HepG2 (cell line): ENCODE measurements around the gene C1QL4. TPM values are rescaled to one million over a fixed set of nuclear protein-coding genes. Genes with fewer than 3 reads are reported as not detected.

ENCODE experiments used
- HIC2 ChIP-seq: sonication (generic); formaldehyde crosslinking; IDR thresholded peaks from 2 replicates; pipeline ENCODE4 v1.9.0; 2022; ENCODE audit warnings: low read depth, missing genetic modification reagents
- HNRNPK ChIP-seq: fragments of 200-400 bp; formaldehyde crosslinking; IDR thresholded peaks from 2 replicates; pipeline ENCODE4 v1.6.1; 2018; ENCODE audit warnings: low read length, low read depth, moderate library complexity, mild to moderate bottlenecking; ENCODE audit not compliant: poor library complexity, severe bottlenecking
- IRF9 ChIP-seq: sonication (generic); formaldehyde crosslinking; IDR thresholded peaks from 2 replicates; pipeline ENCODE4 v1.8.0; 2022; ENCODE audit warnings: missing genetic modification reagents, mild to moderate bottlenecking, borderline replicate concordance
- KAT8 ChIP-seq: IDR thresholded peaks from 2 replicates; pipeline ENCODE4 v1.6.1; 2016; ENCODE audit warnings: missing genetic modification reagents, missing compliant biosample characterization
- MLXIP ChIP-seq: sonication (generic); formaldehyde crosslinking; IDR thresholded peaks from 2 replicates; pipeline ENCODE4 v1.9.0; 2021; ENCODE audit warnings: missing genetic modification reagents, borderline replicate concordance
- NFAT5 ChIP-seq: sonication (generic); formaldehyde crosslinking; IDR thresholded peaks from 2 replicates; pipeline ENCODE4 v1.4.0; 2020; ENCODE audit warnings: missing genetic modification reagents
- RBFOX2 ChIP-seq: fragments of 200-400 bp; formaldehyde crosslinking; IDR thresholded peaks from 2 replicates; pipeline ENCODE4 v1.6.1; 2017; ENCODE audit warnings: low read depth, mild to moderate bottlenecking, low read length
- TFDP1 ChIP-seq: IDR thresholded peaks from 2 replicates; pipeline ENCODE4 v1.6.1; 2016; ENCODE audit warnings: missing compliant biosample characterization, missing genetic modification reagents, borderline replicate concordance
- ZFP36L1 ChIP-seq: sonication (generic); formaldehyde crosslinking; IDR thresholded peaks from 2 replicates; pipeline ENCODE4 v1.8.0; 2022; ENCODE audit warnings: mild to moderate bottlenecking, missing genetic modification reagents, moderate library complexity
- ZNF235 ChIP-seq: sonication (generic); formaldehyde crosslinking; IDR thresholded peaks from 2 replicates; pipeline ENCODE4 v1.8.1; 2023; ENCODE audit warnings: mild to moderate bottlenecking, missing genetic modification reagents, borderline replicate concordance
- ZNF275 ChIP-seq: sonication (generic); formaldehyde crosslinking; IDR thresholded peaks from 2 replicates; pipeline ENCODE4 v1.8.0; 2022; ENCODE audit warnings: missing genetic modification reagents, mild to moderate bottlenecking, inconsistent platforms, borderline replicate concordance
- ZNF7 ChIP-seq: IDR thresholded peaks from 2 replicates; pipeline ENCODE4 v1.6.1; 2016; ENCODE audit warnings: missing biosample characterization, missing genetic modification reagents
- ZNF891 ChIP-seq: sonication (generic); formaldehyde crosslinking; IDR thresholded peaks from 2 replicates; pipeline ENCODE4 v1.5.0; 2020; ENCODE audit warnings: mild to moderate bottlenecking, missing genetic modification reagents
- polyA plus RNA-seq, 8 experiments: library from polyadenylated mRNA; depleted of rRNA in 3 of 8; stranded (reverse) in 7 of 8; unstranded in 1 of 8; fragments of >200 nt; fragmentation: Illumina TruSeq in 4 of 8; extraction: Trizol in 4 of 8; gene quantifications; 2 replicates each; pipeline versions ENCODE4 v1.2.1 to v1.2.3, GENCODE V29; 2011 to 2016; ENCODE audit warnings: low read depth in 4 of 8, missing spikeins in 1 of 8, mixed read lengths in 1 of 8; ENCODE audit not compliant: insufficient read depth in 1 of 8
- total RNA-seq, 5 experiments: library from RNA; depleted of rRNA; stranded (reverse); fragments of >200 nt; fragmentation: Illumina TruSeq; extraction: Trizol; gene quantifications; 2 replicates each; pipeline ENCODE4 v1.2.3, GENCODE V29; 2016; ENCODE audit warnings: low read depth in 1 of 5

Gene C1QL4
- total and polyA plus RNA-seq, 2 of the 13 experiments (the other 11 are each of a cell fraction or from before 2014, with no cell fraction given) = 0.03 TPM; not detected in 1

- TF ChIP-seq ZNF235 (CRISPR knock-in tag) = no peak
- TF ChIP-seq ZNF275 (CRISPR knock-in tag) = peak; percentile 72; the same call in 1 of the 2 replicates
- peak; percentile 68 for TF ChIP-seq KAT8 (CRISPR knock-in tag)
- peak; percentile 95 for TF ChIP-seq RBFOX2
- TF ChIP-seq HIC2 (CRISPR knock-in tag) = peak; percentile 33; the same call in 1 of the 2 replicates
- TF ChIP-seq TFDP1 (CRISPR knock-in tag) = peak; percentile 80; the same call in 1 of the 2 replicates
- peak; percentile 43; the same call in 1 of the 2 replicates for TF ChIP-seq NFAT5 (CRISPR knock-in tag)
- no peak for TF ChIP-seq ZNF891 (CRISPR knock-in tag)
- no peak for TF ChIP-seq ZNF7 (CRISPR knock-in tag)
- TF ChIP-seq MLXIP (CRISPR knock-in tag) = no peak
- peak; percentile 90 for TF ChIP-seq HNRNPK
- TF ChIP-seq ZFP36L1 (CRISPR knock-in tag) = peak; percentile 69; the same call in 1 of the 2 replicates
- no peak for TF ChIP-seq IRF9 (CRISPR knock-in tag)
Measured at GRCh38 chr12:49366652-49367380, 29.8 kb upstream of the C1QL4 start (continued).
